NCI-H2171 treated with DMSO at 0.1 percent for 48 hours (cell line): Measurements from ENCODE around the gene SLC38A1.

Experiments
- DNase-seq: peaks from one replicate; lab custom pipeline; 2025; lab: John Stamatoyannopoulos, UW

The SLC38A1 gene

DNA sequence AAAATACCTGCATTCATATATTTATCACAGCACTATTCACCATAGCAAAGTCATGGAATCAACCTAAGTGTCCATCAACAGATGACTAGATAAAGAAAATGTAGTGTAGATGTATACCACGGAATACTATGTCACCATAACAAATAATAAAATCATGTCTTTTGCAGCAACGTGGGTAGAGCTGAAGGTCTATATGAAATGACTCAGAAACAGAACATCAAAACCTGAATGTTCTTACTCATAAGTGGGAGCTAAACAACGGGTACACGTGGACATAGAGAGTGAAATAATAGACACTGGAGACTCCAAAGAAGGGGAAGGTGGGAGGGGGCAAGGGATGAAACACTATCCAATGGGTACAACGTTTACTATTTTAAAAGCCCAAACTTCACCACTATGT lies 37.9 kb downstream of the SLC38A1 start:
- DNase-seq = no peak

DNA sequence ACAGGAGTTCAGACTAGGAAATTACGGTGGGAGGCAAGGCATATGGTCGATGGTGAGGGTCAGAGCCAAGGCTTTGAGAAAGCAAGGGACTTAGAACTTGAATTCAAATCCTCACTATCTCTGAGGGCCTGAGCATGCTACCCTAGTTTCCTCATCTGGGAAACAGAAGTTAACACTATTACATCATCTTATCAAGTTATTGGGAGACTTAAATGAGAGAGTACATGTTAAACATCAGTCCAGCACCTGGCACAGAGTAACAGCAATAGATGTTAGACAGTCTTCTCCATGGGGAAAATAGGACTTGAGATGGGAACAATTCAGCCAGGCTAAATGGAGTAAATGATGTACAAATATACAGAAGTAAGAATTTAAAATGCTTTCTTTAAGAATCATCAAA lies 38.5 kb downstream of the SLC38A1 start:
- no peak for DNase-seq

DNA sequence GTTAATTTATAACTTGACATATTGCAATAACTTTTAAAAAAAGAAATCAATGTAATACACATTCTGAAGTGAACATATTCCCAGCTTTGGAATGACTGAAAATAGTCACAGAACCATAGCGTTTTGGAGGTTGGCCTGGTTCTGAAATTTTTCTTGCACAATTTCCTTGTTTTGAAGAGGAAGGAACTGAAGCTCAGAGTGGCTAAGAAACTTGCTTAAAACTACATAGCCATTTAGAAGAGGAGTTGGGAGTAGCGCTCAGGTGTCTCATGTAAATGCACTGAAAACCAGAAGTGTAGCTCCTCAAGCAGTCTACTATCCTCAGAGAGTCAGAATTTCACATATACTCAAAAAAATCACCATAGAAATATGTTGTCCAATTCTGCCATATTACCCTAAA lies 41.2 kb downstream of the SLC38A1 start:
- DNase-seq = no peak

DNA sequence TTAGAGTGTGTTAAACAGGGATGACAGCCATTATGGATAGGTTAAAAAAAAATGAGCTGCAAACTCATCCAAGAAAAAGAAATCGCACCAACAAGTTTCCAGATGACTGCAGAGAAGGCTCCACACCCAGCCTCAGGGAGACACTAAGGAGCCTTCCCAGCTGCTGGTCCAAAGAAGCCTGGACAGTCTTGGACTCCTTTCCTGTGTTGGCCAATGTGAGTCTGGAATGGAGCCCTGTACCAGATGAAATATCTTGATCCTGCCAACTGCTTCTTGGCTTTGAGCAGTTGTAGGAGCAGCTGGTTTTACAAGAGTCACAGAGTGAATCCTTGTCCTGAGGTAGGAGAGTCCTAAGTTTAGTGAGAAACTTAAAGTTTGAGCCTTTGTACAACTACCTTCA lies 44.5 kb downstream of the SLC38A1 start:
- DNase-seq = no peak

DNA sequence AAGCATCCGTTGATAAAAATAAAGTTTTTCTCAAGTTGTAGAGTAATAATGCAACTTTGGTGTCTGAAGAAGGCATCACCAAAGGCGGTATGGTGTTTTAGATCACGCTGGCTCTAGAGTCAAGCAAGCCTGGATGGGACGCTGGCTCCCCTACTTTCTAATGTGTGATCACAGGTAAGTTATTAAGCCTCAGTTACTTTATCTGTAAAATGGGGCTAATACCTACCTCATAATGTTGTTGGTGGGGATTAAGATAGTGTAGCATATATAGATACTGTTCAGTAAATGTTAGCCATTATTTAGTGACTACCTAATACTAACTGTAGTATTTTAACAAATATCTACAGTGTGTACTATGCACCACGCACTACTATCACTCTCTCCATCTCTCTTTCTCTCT lies 45.8 kb downstream of the SLC38A1 start:
- DNase-seq = no peak

DNA sequence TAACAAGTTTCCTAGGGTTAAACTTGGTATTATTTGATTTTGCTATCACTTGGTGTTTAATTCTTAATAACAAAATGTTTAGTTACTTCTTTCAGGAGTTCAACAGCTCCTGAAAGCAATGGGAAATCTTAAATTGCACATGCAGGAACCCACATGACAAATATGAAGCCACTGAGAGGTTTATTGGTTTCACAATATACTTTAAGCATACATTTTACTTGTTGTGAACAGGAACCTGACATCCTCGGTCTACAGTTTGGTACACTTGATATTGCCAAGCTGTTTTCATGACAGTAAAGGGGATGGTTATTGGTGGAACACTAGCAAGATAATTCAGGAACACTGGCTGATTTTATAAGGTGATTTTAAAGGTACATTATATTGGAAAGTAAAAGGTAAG lies 46.2 kb downstream of the SLC38A1 start:
- DNase-seq = no peak

DNA sequence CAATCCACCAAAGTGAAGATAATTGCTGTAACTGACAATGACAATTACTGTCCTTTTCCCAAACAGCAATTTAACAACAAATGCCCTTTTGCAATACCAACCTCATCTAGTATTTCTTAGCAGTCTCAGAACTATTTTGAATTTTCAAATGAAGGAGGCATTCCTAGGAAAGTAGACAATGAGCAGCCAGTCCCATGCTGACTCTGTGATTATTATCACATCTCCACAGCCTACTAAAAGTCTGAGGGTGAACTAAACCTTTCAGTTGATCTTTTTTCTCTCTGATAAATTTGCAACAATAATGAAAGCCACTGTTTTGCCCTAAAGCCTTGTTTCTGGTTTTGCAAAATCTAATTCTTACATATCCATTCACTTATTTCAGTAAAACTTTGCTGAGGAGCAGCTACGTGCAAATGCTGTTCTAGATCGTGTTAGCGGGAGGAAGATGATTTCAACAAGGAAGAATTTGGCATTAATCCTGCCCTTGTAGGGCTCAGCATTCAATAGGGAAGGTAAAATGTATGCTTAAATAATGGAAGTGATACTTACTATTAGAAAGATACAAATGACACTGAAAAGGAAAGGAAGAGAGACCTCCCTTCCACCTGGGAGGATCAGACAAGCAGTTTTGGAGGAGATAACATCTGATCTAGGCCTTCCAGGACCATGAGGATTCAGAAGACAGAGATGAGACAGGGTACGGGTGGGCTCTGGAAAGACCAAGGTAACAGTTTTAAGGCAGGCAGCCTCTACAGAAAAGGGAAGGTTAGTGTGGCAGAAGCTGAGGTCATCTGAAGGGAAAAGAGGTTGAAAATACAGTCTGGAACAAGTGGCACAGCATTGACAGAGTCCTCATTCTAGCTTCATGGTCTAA lies 47.4 kb downstream of the SLC38A1 start:
- DNase-seq = no peak

DNA sequence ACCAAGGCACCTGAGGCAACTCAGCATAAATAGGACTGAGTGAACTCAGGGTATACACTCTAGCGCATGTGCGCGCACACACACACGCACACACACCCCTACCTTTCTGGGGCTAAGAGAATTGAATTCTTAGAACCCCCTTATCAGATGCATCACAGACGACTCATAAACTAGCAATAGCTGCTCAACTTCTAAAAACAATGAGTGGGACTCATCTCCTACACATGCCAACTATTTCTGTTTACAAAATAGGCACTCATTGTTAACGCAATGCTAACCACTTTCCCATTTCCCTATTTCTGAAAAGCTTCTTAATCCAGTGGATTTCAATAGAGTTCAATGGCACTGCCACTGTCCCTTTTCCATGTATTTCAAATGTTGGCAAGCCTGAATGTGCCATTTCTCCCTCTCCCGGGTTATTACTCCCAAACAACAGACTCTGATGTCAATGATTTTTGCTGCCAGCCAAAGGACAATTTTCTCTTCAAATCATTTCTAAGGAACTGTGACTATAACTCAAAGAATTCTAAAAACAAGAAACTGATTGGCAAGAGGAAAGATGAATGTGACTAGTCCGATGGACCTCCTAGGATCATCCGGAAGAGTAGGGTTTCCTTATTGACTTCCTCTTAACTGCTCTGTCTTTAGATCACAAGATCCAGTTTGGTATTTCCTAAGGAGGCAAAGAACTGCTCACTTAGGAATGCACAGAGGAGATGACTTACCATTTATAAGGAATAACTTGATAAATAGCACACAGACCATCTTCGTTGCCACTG lies 48.8 kb downstream of the SLC38A1 start:
- DNase-seq = no peak

DNA sequence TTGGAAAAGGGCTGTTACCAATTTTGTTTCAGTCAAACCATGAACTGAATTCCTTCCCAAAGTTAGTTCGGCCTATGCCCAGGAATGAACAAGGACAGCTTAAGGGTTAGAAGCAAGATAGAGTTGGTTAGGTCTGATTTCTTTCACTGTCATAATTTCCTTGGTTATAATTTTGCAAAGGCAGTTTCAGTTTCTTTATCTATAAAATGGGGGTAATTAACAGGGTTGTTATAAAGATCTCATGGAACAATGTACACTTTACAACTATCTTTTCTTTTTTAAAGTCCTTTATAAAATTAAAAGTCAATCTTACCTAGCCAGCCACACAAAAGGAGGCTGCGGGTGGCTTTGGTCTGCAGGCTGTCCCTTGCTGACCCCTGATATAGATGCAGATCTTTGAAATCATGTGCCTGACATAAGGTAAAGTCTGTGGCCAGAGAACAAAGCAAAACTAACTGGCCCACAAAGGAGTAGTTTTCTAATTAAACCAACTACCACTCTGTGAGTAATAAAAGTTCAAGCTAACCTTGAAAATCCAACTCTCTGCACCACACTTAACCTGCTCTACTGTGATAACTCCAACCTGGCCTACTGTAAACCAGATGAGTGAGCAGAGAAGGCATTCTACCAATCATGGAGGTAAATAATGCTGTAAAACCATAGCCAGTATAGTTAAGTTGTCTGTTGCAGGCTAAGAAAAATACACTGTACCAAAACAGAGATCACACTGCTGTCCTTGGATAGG lies 49.5 kb downstream of the SLC38A1 start:
- DNase-seq = no peak

DNA sequence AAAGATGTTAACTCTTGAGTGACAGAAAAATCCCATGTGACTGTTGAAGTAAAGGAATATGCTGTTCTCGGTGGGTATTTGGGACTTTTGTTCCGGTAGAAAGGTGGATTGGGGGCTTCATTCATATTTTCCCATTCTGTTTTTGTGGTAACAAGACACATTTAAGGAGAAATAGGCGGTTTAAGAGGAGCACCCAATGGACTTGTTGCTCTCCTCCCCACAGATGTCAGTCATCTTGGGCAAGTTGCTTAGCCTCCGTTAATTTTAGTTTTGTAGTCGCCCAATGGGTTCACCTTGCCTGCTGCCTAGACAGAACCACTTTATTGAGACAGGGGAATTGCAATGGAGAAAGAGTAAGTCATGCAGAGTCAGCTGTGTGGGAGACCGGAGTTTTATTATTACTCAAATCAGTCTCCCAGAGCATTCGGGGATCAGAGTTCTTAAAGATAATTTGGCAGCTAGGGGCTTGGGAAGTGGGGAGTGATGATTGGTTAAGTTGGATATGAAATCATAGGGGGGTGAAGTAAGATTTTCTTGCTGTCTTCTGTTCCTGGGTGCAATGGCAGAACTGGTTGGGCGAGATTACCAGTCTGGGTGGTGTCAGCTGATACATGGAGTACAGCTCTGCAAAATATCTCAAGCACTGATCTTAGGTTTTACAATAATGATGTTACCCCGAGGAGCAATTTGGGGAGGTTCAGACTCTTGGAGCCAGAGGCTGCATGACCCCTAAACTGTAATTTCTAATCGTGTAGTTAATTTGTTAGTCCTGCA lies 50.3 kb downstream of the SLC38A1 start:
- DNase-seq = no peak

DNA sequence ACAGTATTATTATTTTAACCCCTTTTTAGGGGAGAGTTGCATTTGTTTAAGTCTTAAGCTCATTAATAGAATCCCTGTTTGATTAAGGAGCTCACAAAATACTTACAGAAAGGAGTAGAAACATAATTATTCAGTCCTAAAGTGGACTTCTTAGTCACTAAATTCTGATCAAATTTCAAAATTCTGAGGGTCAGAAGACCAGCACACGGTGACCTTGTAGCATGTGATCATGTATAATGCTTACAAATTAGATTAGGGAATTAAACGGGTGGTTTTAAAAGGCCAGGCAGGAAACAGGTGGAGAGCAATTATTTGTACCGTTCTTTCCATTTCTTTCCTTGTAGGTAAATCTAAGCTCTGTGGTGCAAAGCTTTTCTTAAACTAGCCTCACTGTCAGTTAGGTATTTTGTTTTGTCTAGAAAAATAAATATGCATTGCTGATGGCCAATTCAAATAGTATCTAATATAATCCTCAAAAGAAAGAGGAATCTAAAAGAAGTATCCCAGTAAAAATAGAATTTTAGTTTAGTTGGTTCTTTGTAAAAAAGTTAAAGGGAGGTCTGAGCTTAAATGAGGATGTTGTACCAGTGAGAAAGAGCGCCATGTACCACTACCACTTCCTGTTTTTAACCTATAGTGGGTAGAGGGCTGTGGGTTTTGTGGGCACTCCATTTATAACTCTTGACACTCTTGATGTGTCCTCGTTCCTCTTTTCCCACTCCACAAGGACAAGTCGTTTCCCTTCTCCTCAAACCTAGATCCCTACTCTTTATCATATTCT lies 51.1 kb downstream of the SLC38A1 start:
- no peak for DNase-seq

DNA sequence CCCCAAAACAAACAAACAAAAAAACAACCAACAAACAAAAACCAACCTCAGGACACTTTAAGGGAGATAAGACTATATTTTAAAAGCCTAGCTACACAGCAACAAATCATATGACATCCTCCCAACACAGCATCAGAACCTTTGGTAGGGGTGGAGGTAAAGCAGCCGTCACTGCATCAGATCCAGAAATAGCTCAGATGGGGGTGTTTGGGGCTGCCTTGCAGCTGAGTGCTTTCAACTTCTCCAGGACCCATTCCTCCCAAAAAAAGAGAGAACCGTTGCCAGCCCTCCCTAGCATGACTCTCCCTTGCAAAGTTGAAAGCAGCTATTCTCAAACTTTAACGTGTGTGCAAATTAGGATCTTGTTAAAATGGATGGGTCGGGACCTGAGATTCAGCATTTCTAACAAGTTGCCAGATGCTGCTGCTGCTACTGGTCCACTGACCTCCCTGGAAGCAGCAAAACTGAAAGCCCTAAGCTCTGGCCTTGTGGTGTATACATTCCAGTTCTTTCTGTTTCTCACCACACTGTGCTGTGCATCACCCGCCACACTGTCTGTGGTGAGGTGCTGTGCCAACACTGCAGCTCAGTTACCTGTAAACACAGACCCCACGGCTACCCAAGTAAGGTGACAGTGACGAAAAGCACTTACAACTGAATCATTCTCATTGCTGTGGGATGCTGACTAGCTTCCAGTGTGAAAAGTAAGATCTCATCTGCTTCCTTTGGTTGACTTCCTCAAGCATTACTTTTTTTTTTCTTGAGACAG lies 54.0 kb downstream of the SLC38A1 start:
- no peak for DNase-seq

DNA sequence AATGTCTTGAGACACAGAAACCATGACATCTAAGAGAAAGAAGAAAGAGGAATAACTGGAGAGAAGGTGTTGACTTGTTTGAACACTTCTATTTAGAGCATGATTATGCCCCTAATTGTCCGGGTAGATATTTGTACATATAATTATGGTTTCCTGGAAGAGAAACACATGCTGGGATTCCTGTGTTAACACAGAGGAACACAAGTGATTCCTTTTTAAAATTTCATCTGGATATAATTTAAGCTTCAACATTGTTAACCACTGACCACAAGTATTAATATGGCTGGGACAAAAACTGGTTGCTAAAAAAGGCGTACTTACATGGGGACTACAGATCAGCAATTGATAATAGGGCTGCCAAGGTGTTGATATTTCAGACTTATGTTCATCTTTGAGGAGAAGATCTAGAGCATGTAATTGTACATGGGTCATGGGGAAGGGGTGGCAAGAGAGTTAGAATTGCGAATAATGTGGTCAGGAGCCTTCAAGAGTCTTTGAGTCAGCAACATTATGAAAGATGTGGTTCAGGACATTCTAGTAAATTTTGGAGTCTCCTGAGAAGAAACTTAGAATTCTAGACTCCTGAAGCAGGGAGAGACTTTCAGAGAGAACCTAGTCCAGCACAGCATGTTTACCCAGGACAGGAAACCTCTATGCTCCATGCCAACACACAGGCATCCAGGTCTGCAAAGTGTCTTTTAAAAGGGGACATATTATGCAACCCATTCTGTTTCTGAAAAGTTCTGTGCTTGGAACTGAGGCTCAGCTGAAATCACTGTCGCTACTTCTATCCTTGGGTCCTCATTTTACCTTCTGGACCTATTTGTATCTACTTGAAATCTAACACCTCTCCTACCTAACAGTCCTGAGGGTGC lies 56.5 kb downstream of the SLC38A1 start:
- no peak for DNase-seq

DNA sequence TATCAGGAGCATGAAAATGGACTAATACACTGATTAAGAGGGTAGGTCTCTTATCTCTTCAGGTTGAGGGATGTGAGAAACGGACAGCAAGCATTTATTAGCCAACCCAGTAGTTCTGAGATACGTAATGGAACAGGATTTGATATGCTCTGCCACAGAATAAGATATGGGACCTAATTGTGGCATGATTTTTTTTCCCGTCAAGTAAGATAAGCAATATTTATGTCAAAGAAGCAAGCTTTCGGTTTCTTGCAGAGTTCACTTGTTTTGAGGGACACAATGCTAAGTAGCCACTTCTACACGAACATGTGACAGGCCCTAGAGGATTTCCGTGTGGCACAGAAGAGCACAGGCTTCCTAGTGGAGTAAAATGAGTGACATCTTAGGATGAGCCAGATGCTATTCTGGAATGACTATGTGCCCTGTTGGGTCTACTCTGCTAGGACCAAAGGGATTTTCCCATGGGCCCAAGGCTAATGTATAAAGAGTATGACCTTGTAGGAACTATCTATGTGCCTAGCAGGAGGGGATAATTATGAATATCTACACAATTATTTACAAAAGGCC lies 57.9 kb downstream of the SLC38A1 start:
- DNase-seq = no peak

DNA sequence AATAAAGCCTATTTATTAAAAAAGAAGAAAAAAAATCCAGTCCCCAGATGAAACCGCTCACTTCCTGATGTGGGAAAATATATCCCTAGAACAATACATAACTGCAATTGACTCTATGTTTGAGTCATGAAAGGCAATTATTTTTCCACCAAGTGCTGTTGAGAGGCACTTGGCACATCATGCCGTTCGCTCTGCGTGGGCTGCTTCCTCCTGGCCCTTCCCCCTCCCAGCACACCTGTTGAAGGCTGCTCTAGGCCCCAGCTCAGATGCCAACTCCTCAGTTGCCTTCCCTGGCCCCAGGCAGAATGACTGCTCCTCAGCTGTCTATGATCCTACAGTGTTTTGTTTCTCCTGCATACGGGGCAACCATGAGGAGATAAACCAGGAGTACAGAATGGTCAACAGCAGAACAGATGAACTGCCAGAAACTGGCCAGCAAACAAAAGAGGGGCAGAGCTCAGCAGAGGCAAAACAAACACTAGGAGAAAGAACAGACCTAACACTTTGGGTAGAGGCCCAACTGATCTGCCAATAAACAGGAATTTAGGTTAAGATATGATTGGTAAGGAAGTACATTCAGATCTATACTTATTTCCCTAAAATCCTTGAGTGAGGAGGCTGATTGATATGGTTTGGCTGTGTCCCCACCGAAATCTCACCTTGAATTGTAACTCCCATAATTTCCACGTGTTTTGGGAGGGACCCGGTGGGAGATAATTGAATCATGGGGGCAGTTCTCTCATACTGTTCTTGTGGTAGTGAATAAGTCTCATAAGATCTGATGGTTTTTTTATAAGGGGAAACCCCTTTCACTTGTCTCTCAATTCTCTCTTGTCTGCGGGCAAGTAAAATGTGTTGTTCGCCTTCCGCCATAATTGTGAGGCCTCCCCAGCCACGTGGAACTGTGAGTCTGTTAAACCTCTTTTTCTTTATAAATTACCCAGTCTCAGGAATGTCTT lies 58.6 kb downstream of the SLC38A1 start:
- DNase-seq = no peak

DNA sequence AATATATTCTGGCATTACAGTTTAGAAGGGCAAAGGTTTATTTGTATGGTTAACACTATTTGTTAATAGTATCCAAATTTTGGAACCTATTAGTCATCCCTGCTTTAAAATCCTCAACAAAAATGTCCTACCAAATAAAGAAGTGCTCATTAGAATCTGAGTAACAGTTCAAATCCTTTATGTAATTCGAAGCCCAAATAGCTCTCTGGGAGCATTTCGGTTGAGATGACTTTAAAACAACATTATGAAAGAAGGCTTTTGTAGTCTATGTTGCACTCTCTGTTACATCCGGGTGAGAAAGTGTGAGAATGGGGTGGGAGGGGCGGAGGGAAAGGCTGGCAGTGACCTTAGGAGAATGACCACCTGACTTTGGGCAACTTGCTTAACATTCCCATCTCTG lies 59.7 kb downstream of the SLC38A1 start:
- no peak for DNase-seq

DNA sequence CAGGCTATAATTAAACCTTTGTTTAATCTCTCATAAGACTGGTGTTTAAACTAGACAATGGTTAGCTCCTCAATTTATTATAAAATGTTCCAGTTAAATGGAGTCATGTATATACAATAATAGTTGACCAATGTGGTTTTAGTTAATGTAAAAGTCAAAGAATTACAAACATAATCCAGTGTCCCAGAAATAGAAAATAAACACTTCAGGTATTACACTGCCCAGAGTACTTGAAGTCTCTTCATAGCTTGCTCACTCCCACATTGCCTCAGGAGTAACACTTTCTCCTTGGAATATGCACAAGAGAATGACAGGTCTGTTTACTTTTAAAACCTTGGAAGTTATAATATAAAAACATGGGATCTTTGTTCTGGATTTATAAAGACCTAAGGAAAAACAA lies 60.5 kb downstream of the SLC38A1 start:
- no peak for DNase-seq

DNA sequence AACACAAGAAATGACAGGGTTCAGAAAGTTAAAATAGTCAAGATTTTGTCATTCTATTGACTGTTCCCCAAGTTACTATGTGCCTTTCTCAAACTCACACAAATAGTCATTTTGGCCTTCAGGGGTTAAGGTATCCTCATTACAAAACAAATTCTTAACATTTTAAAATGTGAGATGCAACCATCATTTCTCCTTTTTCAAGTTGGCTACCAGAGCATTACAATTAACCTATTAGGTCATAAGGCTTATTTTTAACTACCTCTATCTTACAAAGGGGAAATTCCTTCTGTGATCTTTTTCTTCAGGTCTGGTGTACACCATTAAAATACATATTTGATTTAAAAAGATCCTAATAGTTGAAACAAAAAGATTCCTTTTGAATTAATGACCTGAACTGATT lies 61.2 kb downstream of the SLC38A1 start:
- no peak for DNase-seq
